HG02938 (cell line): Measurements from ENCODE around the gene SLC66A1.

ENCODE experiments used
- ATAC-seq: cut with Tn5 transposase; IDR thresholded peaks from one replicate; pipeline ENCODE4 v1.9.1; 2021; ENCODE audit warnings: mild to moderate bottlenecking, moderate library complexity; ENCODE audit not compliant: unreplicated experiment

The SLC66A1 gene

DNA sequence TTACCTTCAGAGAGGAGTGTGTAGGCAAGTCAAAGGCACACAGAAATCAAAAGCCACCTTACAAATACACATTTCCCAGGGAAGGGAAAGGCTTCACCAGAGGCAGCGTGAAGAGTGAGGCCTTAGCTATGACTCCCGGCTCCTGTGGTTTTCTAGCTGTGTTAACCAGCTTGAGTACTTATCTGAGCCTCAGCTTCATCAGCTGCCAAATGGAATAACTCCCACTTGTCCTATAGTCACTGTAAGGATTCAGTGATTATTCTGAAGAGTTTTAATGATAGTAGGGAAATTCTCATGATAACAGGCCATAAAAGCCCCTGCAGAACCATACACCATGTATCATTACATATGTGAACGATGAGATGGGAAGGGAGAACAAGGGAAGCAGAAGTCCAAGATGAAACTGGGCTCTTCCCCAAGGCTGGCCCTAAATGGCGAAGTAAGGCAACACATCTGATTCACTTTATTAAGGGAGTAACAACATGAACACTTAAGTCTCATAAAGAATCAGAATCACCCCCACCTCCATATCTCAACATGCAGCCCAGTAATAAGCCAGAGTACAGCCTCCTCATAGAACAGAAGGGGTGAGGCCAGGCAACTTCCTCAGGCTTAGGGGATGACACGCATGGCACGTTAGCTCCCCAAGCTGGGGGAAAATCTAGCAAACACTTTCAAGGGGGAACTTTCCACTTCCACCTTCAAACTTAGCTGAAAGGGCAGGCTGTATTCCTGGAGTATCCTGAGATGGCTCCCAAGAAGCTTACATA, 63.7 kb downstream of the SLC66A1 start:
- no peak for ATAC-seq

DNA sequence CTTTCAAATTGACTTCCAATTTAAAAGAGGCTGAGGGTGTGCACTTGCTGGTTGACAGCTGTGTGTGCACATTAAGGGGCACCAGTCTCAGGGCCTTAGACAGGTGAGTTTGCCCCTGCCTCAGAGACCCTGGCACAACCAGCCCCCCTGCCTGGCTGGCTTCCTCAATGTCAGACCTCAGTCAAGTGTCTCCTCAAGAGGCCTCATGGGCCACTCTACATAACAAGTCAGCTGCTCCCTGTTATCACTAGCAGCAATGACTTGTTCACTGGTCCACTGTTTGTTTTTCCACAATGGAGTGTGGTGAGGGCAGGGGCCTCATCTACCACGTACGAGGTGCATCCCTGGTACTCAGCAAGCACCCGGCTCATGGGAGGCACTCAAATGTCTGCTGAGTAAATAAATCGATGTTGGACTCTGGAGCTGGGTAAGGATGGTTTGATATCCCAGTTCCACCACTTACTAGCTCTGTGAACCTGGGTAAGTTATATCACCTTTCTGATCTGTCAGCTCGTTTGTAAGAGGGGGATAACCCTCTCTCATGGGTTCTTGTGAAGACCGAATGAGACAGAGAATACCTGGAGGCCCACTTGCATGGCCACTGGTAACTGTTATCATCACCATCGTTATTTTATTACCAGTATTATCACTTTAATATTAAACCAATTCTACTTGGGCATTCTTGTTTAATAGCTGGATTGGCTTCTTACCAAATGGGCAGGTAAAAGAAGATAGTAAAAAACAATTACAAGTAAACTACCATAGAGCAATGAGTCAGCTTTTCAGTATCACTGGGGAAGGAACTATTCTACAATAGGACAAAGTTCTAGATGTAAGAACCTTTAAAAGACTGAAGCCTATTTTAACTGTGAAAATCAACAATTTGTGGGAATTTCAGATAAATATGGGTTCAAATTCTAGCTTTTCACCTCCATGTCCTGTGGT, 64.6 kb downstream of the SLC66A1 start:
- no peak for ATAC-seq

DNA sequence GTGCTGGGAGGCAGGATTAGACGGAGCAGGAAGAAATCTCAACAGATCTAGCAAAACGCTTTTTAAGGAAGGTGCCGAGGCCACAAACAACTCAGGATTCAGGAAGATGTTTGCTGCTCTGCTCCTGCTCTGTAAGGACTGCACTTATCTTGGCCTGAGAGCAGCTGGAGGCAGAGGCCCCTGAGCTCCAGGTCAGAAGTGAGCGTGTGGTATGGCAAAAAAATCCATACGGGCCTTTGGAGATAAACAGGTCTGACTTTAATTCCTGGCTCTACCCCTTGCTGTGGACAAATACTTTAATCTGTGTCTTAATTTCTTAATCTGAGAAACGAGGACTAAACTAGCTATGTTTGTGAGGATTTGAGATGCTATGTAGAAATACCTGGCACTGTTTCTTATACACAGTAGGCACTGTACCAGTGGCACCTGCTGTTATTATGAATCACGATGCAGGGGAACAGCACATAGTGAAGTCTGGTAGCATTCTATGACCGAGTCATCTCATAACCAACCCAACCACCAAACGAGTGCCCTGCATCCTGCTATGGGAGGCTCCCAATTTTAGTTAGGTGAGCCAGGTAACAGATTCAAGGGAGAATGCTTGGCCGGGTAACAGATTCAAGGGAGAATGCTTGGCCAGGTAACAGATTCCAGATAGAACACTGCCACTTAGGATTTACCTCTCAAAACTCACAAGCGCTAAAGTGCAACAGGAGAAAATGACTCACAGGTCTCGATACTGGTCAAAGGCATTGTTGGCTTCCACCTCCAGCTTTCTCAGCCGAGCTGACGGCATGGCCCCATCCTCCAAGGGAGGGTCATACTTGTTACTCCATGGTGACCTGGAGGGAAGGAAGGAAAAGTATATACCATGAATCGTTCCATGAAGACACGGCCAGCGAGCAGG, 65.9 kb downstream of the SLC66A1 start:
- no peak for ATAC-seq
